Measurements from ENCODE around the gene PHACTR1.

Gene PHACTR1

GRCh38 chr6:13044896-13045295 is 328.3 kb downstream of the PHACTR1 start:
- no peak for DNase-seq (ENCODE audit: extremely low read depth, low read depth)
- no peak for TF ChIP-seq CTCF (IDR thresholded peaks at IDR 0.05; ENCODE audit: low read depth, low read length)

- DNase-seq (ENCODE audit: extremely low read depth, low read depth): no peak
- TF ChIP-seq CTCF (IDR thresholded peaks at IDR 0.05; ENCODE audit: low read depth, low read length): no peak
Measured at GRCh38 chr6:13045676-13046075, 329.1 kb downstream of the PHACTR1 start.

GRCh38 chr6:13046084-13046483 is 329.5 kb downstream of the PHACTR1 start:
- DNase-seq (ENCODE audit: extremely low read depth, low read depth): no peak
- TF ChIP-seq CTCF (IDR thresholded peaks at IDR 0.05; ENCODE audit: low read depth, low read length): no peak

GRCh38 chr6:13048113-13048512 is 331.5 kb downstream of the PHACTR1 start:
- no peak for DNase-seq (ENCODE audit: extremely low read depth, low read depth)
- TF ChIP-seq CTCF (IDR thresholded peaks at IDR 0.05; ENCODE audit: low read depth, low read length): no peak

- TF ChIP-seq CTCF (IDR thresholded peaks at IDR 0.05; ENCODE audit: low read depth, low read length): no peak
- DNase-seq (ENCODE audit: extremely low read depth, low read depth): no peak
Measured at GRCh38 chr6:13049666-13050254, 333.2 kb downstream of the PHACTR1 start.

- no peak for DNase-seq (ENCODE audit: extremely low read depth, low read depth)
Measured at GRCh38 chr6:13053006-13053461, 336.5 kb downstream of the PHACTR1 start.

GRCh38 chr6:13058051-13058450 is 341.5 kb downstream of the PHACTR1 start:
- no peak for TF ChIP-seq CTCF (IDR thresholded peaks at IDR 0.05; ENCODE audit: low read depth, low read length)
- no peak for DNase-seq (ENCODE audit: extremely low read depth, low read depth)

More at GRCh38 chr6:13053006-13053461, 336.5 kb downstream of the PHACTR1 start:
- no peak for TF ChIP-seq CTCF (IDR thresholded peaks at IDR 0.05; ENCODE audit: low read depth, low read length)
